Panc1 (cell line): ENCODE data around the gene NDUFA12. TPM values are rescaled to one million over a fixed set of nuclear protein-coding genes. Genes with fewer than 3 reads are reported as not detected.

Source experiments
- ATAC-seq: fragments of 200-7000 bp; cut with Tn5 transposase; 2 replicates; pipeline ENCODE4 v1.9.1; 2020; ENCODE audit warnings: mild to moderate bottlenecking, moderate library complexity
- Bru-seq: library from RNA; stranded (reverse); fragments of 400-500 nt; gene quantifications from one replicate; lab custom pipeline; 2021; lab: Mats Ljungman, UMichigan
- BruChase-seq, 2 experiments: library from RNA; stranded (reverse); fragments of 400-500 nt; gene quantifications; one replicate each; lab custom pipeline; 2021; lab: Mats Ljungman, UMichigan
- BruUV-seq: library from RNA; stranded (reverse); fragments of 400-500 nt; replicated peaks from 2 replicates; lab custom pipeline; 2021; lab: Mats Ljungman, UMichigan
- CTCF ChIA-PET: fragments of 300-600 bp; sonication (Branson Sonifier 250); formaldehyde crosslinking; loops from one replicate; lab custom pipeline; 2022; ENCODE audit warnings: antibody characterized with exemption; lab: Charles Lee
- POLR2A ChIA-PET: fragments of 300-600 bp; sonication (Branson Sonifier 250); formaldehyde crosslinking; loops from one replicate; lab custom pipeline; 2022; ENCODE audit warnings: antibody characterized with exemption; lab: Charles Lee
- DNase-seq: peaks from one replicate; pipeline ENCODE4 v3.0.0-alpha.2; 2010; ENCODE audit warnings: low read depth, low spot score
- H3K27ac ChIP-seq: 2 replicates; pipeline ENCODE4 v1.5.1; 2011; ENCODE audit warnings: mild to moderate bottlenecking, low read length, inconsistent platforms
- H3K27me3 ChIP-seq: fragments of 200-500 bp; sonication (Bioruptor generic); 2 replicates; pipeline ENCODE4 v1.6.0; 2014; ENCODE audit warnings: low read length, inconsistent platforms; ENCODE audit not compliant: control insufficient read depth, insufficient read depth
- H3K36me3 ChIP-seq: fragments of 200-500 bp; sonication (Bioruptor generic); 2 replicates; pipeline ENCODE4 v1.5.1; 2014; ENCODE audit warnings: inconsistent platforms, mild to moderate bottlenecking, low read length, moderate library complexity; ENCODE audit not compliant: control insufficient read depth, insufficient read depth
- H3K4me1 ChIP-seq: 2 replicates; pipeline ENCODE4 v1.5.1; 2011; ENCODE audit warnings: inconsistent platforms, mild to moderate bottlenecking, low read length, moderate library complexity; ENCODE audit not compliant: control insufficient read depth, insufficient read depth
- H3K4me3 ChIP-seq, 2 experiments: 2 replicates each; pipeline ENCODE4 v1.5.1; 2011 to 2012; ENCODE audit warnings: low read depth in 2 of 2, low read length in 2 of 2, mild to moderate bottlenecking in 2 of 2, inconsistent platforms in 1 of 2, moderate library complexity in 1 of 2
- H3K9me3 ChIP-seq: fragments of 200-500 bp; sonication (Bioruptor generic); 2 replicates; pipeline ENCODE4 v1.5.1; 2014; ENCODE audit warnings: low read depth, mild to moderate bottlenecking, inconsistent platforms, low read length, moderate library complexity; ENCODE audit not compliant: control insufficient read depth, insufficient read depth
- POLR2AphosphoS5 ChIP-seq: IDR thresholded peaks from 2 replicates; pipeline ENCODE4 v1.6.1; 2012; ENCODE audit warnings: mild to moderate bottlenecking, low read depth, low read length, moderate library complexity
- SIN3A ChIP-seq: IDR thresholded peaks from 2 replicates; pipeline ENCODE4 v1.6.1; 2012; ENCODE audit warnings: low read depth, mild to moderate bottlenecking, low read length, moderate library complexity, borderline replicate concordance; ENCODE audit not compliant: insufficient read depth
- TCF7L2 ChIP-seq: IDR thresholded peaks from 2 replicates; pipeline ENCODE4 v1.6.1; 2011; ENCODE audit warnings: mild to moderate bottlenecking, low read depth, low read length, inconsistent platforms
- in situ Hi-C: cut with HindIII; loops from 2 replicates; pipeline ENCODE4 v1.10.0; 2016; ENCODE audit warnings: low sequenced_read_pairs, low pct_unique_long_range_greater_than_20kb
- intact Hi-C: fragments of 100-400 bp; cut with micrococcal nuclease; formaldehyde crosslinking; loops from one replicate; pipeline ENCODE4 v1.10.0; 2022; ENCODE audit not compliant: unreplicated experiment
- long read RNA-seq: library from polyadenylated mRNA; unstranded; transcript quantifications from one replicate; pipeline ENCODE4 v2.0.0, GENCODE V29; 2021; ENCODE audit not compliant: unreplicated experiment
- polyA plus RNA-seq: library from polyadenylated mRNA; unstranded; fragments of >200 nt; gene quantifications from one replicate; pipeline ENCODE4 v1.2.1, GENCODE V29; 2012; ENCODE audit warnings: missing spikeins; ENCODE audit not compliant: insufficient read length
- total RNA-seq: library from RNA; stranded (reverse); gene quantifications from one replicate; pipeline ENCODE4 v1.2.1, GENCODE V29; 2021; ENCODE audit not compliant: unreplicated experiment
- TF ChIP-seq, protein P1 (sequence below): fragments of 450-650 bp; IDR thresholded peaks from 2 replicates; pipeline ENCODE4 v1.5.1; 2017; ENCODE audit warnings: mild to moderate bottlenecking
- TF ChIP-seq, protein P2 (sequence below), 2 experiments: IDR thresholded peaks; 2 replicates each; pipeline ENCODE4 v1.6.1; 2011 to 2012; ENCODE audit warnings: low read depth in 2 of 2, control low read depth in 1 of 2, low read length in 1 of 2, mild to moderate bottlenecking in 1 of 2, moderate library complexity in 1 of 2; ENCODE audit not compliant: insufficient read depth in 1 of 2

The NDUFA12 gene
- 108 TPM for total RNA-seq
- polyA plus RNA-seq, result 105 TPM
- percentile 74 among the genes with signal in this experiment for Bru-seq, nascent RNA
- percentile 66 among the genes with signal in this experiment for BruChase-seq, experiment 1, labeled RNA remaining after a 2-hour chase
- percentile 71 among the genes with signal in this experiment for BruChase-seq, experiment 2, labeled RNA remaining after a 6-hour chase
- long read RNA-seq, transcript NDUFA12-201 (4 exons, 635 nt), result major isoform, 78 of 93 reads
- long read RNA-seq, partial matches to known transcripts, result 9 of 93 reads
- long read RNA-seq, other reads (novel, unspliced or antisense), result 5 of 93 reads

DNA sequence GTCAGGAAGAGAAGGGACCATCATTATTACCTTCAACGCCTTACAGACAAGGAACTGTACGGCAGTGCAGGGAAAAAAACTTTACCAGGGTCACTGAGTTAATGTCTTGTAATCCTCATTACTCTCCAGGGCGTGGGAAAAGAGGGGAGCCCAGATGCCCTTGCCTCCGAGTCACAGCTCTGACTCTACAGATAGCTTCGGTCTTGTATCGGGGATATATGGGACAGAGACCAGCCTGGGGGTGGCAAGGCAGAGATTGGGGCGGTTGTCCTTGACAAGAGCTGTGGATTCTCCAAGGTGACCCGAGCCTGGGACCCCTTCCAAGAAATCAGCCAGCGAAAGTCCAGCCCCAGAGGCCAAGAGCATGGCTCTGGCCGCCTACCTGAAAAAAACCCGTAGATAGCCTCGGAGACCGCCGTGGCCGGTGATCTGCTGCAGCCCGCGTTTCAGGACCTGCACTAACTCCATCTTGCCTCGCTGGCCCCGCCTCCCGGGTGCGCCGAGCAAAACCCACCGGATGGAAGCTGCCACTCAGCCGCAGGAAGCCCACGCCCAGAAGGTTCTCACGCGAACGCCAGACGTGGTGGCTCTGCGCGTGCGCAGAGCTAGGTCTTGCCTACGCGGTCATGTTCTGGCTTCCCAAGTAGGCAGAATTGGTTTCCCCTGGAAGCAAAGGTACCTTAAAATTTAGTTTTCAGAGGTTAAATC is at the start of gene NDUFA12:
Gene NDUFA12, minus strand, starts transcription at position 485 of the 708 bp plus-strand sequence. Its CDS starts 17 bp downstream, at position 468.
- in situ Hi-C loops, result no loop called here
- H3K4me3 ChIP-seq, result peak within 1 kb of the TSS; percentile 77 to 93
- H3K4me1 ChIP-seq, result peaks cover 4% of the 10 kb centered on the region; the same call in 1 of the 2 replicates
- peak; percentile 100 for ATAC-seq
- H3K9me3 ChIP-seq, result no peaks in the 10 kb centered on the region
- ChIA-PET CTCF (interaction anchor here (0.6 to 0.7 kb wide), 2 partner anchors 83 to 88 kb away, joined by 3 to 4 read pairs; no protein-coding TSS in a partner anchor), POLR2A (no interaction called here)
- 0 out of 2 replicates have a peak, but pooled peaks have one; percentile 65 for TF ChIP-seq SIN3A
- TF ChIP-seq, protein P1, sequence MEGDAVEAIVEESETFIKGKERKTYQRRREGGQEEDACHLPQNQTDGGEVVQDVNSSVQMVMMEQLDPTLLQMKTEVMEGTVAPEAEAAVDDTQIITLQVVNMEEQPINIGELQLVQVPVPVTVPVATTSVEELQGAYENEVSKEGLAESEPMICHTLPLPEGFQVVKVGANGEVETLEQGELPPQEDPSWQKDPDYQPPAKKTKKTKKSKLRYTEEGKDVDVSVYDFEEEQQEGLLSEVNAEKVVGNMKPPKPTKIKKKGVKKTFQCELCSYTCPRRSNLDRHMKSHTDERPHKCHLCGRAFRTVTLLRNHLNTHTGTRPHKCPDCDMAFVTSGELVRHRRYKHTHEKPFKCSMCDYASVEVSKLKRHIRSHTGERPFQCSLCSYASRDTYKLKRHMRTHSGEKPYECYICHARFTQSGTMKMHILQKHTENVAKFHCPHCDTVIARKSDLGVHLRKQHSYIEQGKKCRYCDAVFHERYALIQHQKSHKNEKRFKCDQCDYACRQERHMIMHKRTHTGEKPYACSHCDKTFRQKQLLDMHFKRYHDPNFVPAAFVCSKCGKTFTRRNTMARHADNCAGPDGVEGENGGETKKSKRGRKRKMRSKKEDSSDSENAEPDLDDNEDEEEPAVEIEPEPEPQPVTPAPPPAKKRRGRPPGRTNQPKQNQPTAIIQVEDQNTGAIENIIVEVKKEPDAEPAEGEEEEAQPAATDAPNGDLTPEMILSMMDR, result no peak
- TF ChIP-seq TCF7L2, result 0 out of 2 replicates have a peak, but pooled peaks have one; percentile 42
- TF ChIP-seq, protein P2, sequence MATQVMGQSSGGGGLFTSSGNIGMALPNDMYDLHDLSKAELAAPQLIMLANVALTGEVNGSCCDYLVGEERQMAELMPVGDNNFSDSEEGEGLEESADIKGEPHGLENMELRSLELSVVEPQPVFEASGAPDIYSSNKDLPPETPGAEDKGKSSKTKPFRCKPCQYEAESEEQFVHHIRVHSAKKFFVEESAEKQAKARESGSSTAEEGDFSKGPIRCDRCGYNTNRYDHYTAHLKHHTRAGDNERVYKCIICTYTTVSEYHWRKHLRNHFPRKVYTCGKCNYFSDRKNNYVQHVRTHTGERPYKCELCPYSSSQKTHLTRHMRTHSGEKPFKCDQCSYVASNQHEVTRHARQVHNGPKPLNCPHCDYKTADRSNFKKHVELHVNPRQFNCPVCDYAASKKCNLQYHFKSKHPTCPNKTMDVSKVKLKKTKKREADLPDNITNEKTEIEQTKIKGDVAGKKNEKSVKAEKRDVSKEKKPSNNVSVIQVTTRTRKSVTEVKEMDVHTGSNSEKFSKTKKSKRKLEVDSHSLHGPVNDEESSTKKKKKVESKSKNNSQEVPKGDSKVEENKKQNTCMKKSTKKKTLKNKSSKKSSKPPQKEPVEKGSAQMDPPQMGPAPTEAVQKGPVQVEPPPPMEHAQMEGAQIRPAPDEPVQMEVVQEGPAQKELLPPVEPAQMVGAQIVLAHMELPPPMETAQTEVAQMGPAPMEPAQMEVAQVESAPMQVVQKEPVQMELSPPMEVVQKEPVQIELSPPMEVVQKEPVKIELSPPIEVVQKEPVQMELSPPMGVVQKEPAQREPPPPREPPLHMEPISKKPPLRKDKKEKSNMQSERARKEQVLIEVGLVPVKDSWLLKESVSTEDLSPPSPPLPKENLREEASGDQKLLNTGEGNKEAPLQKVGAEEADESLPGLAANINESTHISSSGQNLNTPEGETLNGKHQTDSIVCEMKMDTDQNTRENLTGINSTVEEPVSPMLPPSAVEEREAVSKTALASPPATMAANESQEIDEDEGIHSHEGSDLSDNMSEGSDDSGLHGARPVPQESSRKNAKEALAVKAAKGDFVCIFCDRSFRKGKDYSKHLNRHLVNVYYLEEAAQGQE (IDR thresholded peaks at IDR 0.05; ENCODE audit: insufficient read depth in 1 of 2, low read depth in 2 of 2, low read length in 1 of 2), result peak in 1 of 2 experiments; percentile 73; a peak in 1 of 4 replicates
- peak; percentile 94 for TF ChIP-seq POLR2AphosphoS5
- DNase-seq, result peak; percentile 78
- peak within 1 kb of the TSS; percentile 88 for H3K27ac ChIP-seq
- TSS peak; percentile 58 for BruUV-seq
- peaks cover 3% of the 10 kb centered on the region; the same call in 1 of the 2 replicates for H3K36me3 ChIP-seq
- intact Hi-C loops, result no loop called here
- H3K27me3 ChIP-seq, result no peaks in the 10 kb centered on the region

DNA sequence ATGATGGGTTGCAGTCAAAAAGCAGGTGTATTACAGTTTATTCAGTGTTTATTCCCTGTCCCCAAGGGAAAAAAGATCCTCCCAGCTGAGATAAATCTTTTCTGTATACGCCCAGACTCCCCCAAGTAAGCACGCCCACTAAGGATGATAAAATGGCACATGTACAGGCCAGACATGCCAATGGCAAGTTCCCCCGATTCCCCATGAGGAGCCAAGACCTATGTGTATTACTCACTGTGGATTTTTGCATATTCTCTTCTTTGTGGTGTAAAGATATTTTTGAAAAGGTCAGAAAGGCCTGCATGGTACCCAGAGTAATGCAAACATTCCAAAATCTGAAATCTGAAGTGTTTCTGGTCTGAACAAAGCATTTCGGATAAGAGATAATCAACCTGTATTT is 47.7 kb upstream of the NDUFA12 start:
- POLR2A ChIA-PET, result no interaction called here
- intact Hi-C loops (no loop called here), in situ Hi-C loops (no loop called here)
- H3K27me3 ChIP-seq, result no peaks in the 10 kb centered on the region
- H3K4me3 ChIP-seq, result no peak overlapping the region
- peaks cover 24% of the 10 kb centered on the region for H3K36me3 ChIP-seq
- H3K27ac ChIP-seq, result no peak overlapping the region
- H3K4me1 ChIP-seq, result no peaks in the 10 kb centered on the region
- ATAC-seq, result no peak
- H3K9me3 ChIP-seq, result no peaks in the 10 kb centered on the region
- BruUV-seq, result no TSS peak
- CTCF ChIA-PET, result no interaction called here
- no peak for TF ChIP-seq SIN3A
- TF ChIP-seq, protein P2 (IDR thresholded peaks at IDR 0.05; ENCODE audit: insufficient read depth in 1 of 2, low read depth in 2 of 2, low read length in 1 of 2), result no peak
- TF ChIP-seq, protein P1, result no peak
- TF ChIP-seq TCF7L2, result no peak
- no peak for TF ChIP-seq POLR2AphosphoS5
- no peak for DNase-seq
